GM18870 (cell line): ENCODE measurements around the gene CAB39.

Experiments used
- ATAC-seq: cut with Tn5 transposase; IDR thresholded peaks from one replicate; pipeline ENCODE4 v1.9.1; 2021; ENCODE audit warnings: moderate library complexity; ENCODE audit not compliant: unreplicated experiment

Gene CAB39

DNA sequence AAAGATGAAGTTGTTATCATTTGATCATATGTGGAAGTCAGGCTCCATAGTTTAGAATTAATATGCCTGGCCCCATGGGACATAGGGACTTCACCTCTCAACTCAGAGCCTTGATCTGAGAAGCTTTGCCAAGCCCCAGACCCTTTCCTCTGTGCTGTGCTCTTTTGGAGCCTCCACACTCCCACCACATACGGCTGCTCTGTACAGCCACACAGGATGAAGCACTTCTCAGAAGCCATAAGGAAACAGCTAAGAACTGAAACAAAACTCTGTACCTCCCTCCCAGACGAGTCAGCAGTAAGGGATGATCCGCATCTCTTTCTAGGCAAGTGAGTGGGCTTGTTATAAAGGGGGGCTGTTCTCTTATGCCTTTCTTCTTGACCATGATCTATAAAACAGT, 66.5 kb downstream of the CAB39 start:
- ATAC-seq: peak; percentile 7

DNA sequence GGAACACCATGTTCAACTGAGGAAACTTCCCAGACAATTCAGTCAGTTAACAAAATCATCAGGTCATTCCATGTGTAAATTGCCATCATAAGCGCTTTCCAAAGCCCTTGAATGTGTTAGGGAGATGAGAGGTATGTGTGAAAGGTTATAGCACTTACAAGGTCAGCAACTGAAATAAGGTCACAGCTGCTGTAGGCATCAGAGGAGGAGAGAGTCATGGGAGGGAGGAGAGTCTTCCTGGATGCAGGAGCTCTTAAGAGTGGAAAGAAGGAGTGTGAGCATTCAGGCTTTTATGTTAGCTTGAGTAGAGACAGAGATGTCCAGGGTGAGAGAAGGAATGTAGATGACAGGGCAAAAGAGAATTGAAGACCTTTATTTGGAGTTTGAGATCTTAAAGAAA, 67.0 kb downstream of the CAB39 start:
- ATAC-seq: no peak

GRCh38 chr2:230781130-230781797, 68.6 kb downstream of the CAB39 start:
- ATAC-seq: no peak

GRCh38 chr2:230783101-230783500, 70.5 kb downstream of the CAB39 start:
- ATAC-seq: no peak

DNA sequence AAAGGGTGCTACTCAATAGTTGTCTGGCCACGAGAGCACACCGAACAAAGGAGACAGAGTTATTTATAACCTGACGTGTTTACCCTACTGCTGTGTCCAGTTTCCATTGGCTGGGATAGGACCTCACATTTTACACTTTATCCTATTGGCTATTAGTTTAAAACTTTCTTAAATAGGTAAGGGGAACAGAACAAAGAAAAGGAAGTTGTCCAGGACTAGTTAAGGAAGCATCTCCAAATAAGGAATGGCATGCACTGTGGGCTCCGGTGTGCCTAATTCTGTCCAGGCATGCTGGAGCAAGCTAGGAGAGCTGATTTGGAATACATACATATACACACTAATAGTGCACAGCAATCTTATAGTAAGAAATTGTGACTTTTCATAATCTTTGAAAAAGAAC, 72.2 kb downstream of the CAB39 start:
- ATAC-seq: no peak

DNA sequence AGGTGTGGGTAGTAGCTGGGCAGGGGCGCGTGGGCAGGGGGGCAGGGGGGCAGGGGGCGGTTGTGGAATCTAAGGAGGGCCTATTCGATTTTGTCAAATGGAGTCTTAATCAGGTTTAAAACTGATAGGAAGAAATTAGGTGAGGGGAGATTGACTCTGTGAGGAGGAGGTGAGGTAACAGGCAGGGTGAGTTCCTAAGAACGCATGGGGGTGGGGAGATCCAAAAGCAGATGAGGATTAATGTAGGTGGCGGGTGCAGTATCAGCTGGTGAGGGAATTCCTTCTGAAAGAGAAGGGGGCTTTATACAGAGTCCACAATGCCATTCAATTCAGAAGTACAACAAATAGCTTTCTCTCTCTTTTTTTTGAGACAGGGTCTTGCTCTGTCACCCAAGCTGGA, 72.7 kb downstream of the CAB39 start:
- ATAC-seq: no peak

GRCh38 chr2:230787101-230787500, 74.5 kb downstream of the CAB39 start:
- ATAC-seq: no peak

DNA sequence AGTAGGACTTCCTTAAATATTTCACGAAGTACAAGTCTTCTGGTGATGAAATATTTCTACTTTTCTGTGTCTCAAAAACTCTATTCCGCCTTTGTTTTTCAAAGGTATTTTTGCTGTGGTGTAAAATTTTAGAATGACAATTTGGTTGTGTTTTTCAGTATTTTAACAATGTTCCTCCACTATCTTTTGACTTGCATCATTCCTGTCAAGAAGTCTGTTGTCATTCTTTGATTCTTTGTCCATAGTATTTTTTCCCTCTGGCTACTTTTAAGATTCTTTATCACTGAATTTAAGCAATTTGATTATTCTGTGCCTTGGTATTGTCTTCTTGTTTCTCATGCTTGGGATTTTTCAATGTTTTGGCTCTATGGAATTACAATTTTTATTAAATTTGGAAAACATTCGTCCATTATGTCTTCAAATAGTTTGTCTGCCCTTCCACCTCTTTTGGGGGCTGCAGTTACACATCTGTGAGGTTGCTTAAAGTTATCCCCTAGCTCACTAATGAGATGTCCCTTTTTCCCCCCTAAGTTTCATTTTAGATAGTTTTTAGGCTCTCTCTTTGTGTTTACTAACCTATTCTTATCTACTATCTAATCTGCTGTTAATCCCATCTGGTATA, 76.0 kb downstream of the CAB39 start:
- no peak for ATAC-seq

DNA sequence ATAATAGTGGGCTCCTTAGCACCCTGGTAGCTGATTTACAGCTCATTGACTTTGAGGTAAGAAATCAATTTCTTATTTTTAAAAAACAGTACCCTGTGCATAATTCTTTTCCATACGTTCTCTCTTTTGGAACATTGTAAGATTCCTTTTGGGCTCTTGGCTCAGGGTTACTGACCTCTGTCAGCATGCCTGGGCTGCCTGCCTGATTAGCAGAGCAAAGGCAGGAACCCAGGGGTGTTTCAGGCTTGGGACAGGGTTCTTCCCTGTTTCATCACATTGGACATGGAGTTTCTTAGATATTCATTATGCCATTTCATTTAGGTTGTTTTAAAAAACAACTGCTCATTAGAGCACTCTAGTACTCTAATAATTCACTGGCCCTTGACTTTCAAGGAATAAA, 78.3 kb downstream of the CAB39 start:
- no peak for ATAC-seq

DNA sequence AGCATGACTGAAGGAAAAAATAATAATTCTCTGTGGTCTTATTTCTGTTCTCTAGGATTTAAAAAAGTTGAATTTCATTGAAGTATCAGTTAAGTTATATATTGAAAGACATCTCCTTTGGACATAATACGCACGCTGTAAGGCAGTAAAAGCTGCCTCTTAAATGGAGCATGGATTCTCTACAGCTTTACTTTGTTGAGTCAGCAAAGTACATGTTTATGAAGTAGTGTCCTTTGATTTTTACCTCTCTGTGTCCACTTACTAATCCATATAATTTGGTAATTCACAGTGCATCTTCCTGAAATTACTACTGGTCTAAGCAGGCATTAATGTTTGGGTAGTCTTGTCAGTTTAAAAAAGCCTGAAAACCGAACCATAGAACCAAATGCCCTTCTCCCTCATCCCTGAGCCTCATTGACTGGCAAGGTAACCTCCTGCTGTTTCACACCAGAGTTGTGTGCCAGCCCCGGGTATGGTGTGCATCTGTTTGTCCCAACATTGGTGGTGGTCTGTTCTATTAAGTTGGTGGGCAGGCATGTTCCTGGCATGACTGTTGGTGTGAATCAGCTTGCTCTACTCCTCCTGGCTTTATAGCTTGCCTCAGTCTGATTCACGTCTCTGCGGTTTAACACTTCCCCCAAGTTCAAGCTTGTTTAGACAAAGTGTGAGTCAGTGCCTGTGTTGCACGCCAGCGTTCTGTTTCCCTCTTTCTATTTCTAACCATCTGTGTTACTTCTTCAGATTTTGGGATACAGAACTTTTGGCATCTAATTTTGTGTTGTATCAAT, 81.1 kb downstream of the CAB39 start:
- ATAC-seq: peak; percentile 76

- ATAC-seq: no peak
Measured at GRCh38 chr2:230794497-230794896, 81.9 kb downstream of the CAB39 start.

- no peak for ATAC-seq
Measured at GRCh38 chr2:230795856-230796255, 83.2 kb downstream of the CAB39 start.

GRCh38 chr2:230796280-230796862, 83.7 kb downstream of the CAB39 start:
- ATAC-seq: no peak

GRCh38 chr2:230797515-230798495, 85.2 kb downstream of the CAB39 start:
- ATAC-seq: no peak

GRCh38 chr2:230798769-230799399, 86.2 kb downstream of the CAB39 start:
- no peak for ATAC-seq

DNA sequence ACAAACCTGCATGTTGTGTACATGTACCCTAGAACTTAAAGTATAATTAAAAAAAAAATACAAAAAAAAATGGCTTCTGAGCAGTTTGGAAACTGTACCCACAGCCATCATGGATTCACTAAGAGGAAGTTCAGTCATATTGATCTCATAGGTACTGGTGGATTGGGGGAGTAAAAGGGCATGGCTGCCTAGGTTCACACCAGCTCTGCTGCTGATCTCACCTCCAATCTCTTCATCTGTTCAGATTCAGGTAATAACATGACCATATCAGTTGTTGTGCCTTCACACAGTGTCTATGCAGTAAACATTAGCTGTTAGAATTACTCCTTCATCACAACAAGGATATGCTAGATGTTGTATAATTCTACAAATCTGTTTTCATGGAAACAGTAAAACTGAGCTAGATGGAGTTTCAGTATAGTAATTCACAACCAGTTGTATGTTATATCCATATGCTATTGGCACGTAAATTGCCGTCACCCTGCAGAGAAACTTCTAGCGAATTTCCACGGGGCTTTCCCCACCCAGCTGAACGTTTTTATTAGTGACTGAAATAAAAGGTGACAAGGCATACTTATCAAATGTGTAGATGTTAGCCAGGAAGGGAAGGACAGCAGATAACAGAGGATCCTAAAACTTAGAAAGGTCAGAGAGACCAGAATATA, 92.8 kb downstream of the CAB39 start:
- ATAC-seq: no peak

GRCh38 chr2:230807729-230808128, 95.1 kb downstream of the CAB39 start:
- no peak for ATAC-seq

DNA sequence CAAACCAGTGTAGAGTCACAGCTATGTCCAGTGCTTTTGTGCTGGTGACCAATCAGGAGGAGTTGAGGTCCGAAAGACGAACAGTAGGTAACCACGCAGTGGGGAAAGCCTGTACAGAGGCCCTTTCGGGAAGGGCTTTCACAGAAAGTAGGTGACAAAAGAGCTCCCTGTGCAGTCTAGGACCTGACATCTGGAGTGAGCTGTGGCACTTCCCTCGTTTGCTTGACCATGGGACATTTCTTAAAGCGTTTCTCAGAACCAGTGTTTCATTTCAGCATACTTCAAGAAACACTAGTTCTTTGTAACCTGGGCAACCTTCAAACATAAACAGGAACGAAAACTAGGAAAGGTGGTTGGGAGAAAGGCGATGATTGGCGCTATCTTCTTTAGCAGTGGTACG, 96.4 kb downstream of the CAB39 start:
- ATAC-seq: no peak

GRCh38 chr2:230809677-230810251, 97.1 kb downstream of the CAB39 start:
- no peak for ATAC-seq
